Natural killer cell (primary cell): ENCODE measurements around the gene SORBS2. TPM values are rescaled to one million over a fixed set of nuclear protein-coding genes. Genes with fewer than 3 reads are reported as not detected.

Source experiments
- ATAC-seq, 3 donors: fragments of 150-1000 bp in 2 of 3; fragments of 200-7000 bp in 1 of 3; cut with Tn5 transposase; 1 replicate in 1 of 3; 2 replicates in 2 of 3; pipeline ENCODE4 v1.10.0; 2021; ENCODE audit warnings: mild to moderate bottlenecking in 2 of 3, moderate library complexity in 2 of 3
- DNase-seq, 2 donors: peaks; one replicate each; pipeline versions ENCODE4 v3.0.0 to v3.0.0-alpha.2; 2013 to 2021; ENCODE audit warnings: mixed read lengths in 1 of 2
- H3K27ac ChIP-seq: one replicate; pipeline ENCODE4 v1.5.1; 2013; ENCODE audit warnings: mild to moderate bottlenecking, low read length
- H3K27me3 ChIP-seq: one replicate; pipeline ENCODE4 v1.6.1; 2013; ENCODE audit warnings: low read length; ENCODE audit not compliant: control insufficient read depth, insufficient read depth
- H3K36me3 ChIP-seq: one replicate; pipeline ENCODE4 v1.6.1; 2013; ENCODE audit warnings: low read length; ENCODE audit not compliant: control insufficient read depth, insufficient read depth
- H3K4me1 ChIP-seq: one replicate; pipeline ENCODE4 v1.6.1; 2013; ENCODE audit warnings: low read length; ENCODE audit not compliant: control insufficient read depth, insufficient read depth
- H3K4me3 ChIP-seq: one replicate; pipeline ENCODE4 v1.5.1; 2013; ENCODE audit warnings: low read length
- H3K9me3 ChIP-seq: one replicate; pipeline ENCODE4 v1.6.1; 2013; ENCODE audit warnings: low read length; ENCODE audit not compliant: control insufficient read depth, insufficient read depth
- H3K27ac Mint-ChIP-seq, 2 donors: one replicate each; pipeline ENCODE4 v1.8.0; 2022; ENCODE audit warnings: mild to moderate bottlenecking in 2 of 2, mixed read lengths in 2 of 2, moderate library complexity in 1 of 2
- H3K27me3 Mint-ChIP-seq, 2 donors: one replicate each; pipeline ENCODE4 v1.8.0; 2022; ENCODE audit warnings: low read depth in 2 of 2, mixed read lengths in 2 of 2
- H3K36me3 Mint-ChIP-seq: one replicate; pipeline ENCODE4 v1.8.0; 2022; ENCODE audit warnings: mixed read lengths
- H3K4me1 Mint-ChIP-seq, 2 donors: one replicate each; pipeline ENCODE4 v1.8.0; 2022; ENCODE audit warnings: mixed read lengths in 2 of 2
- H3K4me3 Mint-ChIP-seq: one replicate; pipeline ENCODE4 v1.8.0; 2022; ENCODE audit warnings: mild to moderate bottlenecking, moderate library complexity, mixed read lengths
- H3K9me3 Mint-ChIP-seq, 2 donors: one replicate each; pipeline ENCODE4 v1.8.0; 2022; ENCODE audit warnings: mixed read lengths in 2 of 2
- CTCF ChIP-seq: fragments of 200-600 bp; IDR thresholded peaks from one replicate; pipeline ENCODE4 v1.8.0; 2022; ENCODE audit warnings: antibody characterized with exemption
- WGBS: methylation state at CpG from one replicate; pipeline ENCODE4 v1.1.7; 2013; ENCODE audit warnings: missing lambda C conversion rate; ENCODE audit not compliant: insufficient coverage; 5-methylcytosine and 5-hydroxymethylcytosine counted together
- intact Hi-C: fragments of 100-400 bp; cut with micrococcal nuclease; formaldehyde crosslinking; loops from one replicate; pipeline ENCODE4 v1.14.2; 2022
- total RNA-seq, 4 donors: library from RNA; stranded (reverse); fragments of 120-200 nt in 1 of 4; gene quantifications; one replicate each; pipeline versions ENCODE4 v1.2.3 to v1.2.4, GENCODE V29; 2013 to 2022

The SORBS2 gene
- total RNA-seq, 3 donors from 2014 or later (not counting 1 experiment from before 2014, with no cell fraction given), result 10.2 to 15.6 (median 13.5) TPM

DNA sequence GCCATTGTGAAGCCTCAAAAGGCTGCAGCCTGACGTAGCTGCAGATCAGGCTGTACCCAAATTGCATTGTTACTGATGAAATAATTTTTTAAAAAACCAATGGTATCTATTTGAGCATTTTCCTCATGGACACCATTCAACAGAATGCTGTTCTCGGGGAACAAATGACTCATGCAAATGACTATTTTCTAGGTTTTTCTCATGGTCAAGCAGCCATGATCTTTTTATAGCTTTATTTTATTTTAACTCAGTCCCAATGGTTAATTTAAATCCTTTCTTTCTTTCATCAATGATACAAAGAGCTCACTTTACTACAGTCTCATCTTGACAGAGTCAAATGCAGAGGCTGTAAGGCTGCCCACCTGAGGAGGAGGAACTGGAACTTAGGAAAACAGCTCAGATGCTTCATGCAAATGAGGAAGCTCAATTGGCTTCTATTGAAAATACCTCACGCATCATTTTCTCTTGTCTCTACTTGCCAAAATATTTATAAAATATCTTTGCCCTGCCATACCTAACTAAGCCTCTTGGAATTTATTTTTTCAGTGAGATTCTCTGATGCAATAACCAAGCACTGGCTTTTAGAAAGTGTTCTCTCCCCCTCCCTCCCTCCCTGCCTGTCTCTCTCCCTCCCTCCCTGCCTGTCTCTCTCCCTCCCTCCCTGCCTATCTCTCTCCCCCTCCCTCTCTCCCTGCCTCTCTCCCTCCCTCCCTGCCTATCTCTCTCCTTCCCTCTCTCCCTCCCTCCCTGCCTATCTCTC, 81.0 kb downstream of the SORBS2 start:
- Histone ChIP-seq H3K27me3 (no peaks in the 10 kb centered on the region), H3K27ac (no peak overlapping the region), H3K9me3 (no peaks in the 10 kb centered on the region), H3K36me3 (no peaks in the 10 kb centered on the region), H3K4me1 (peaks cover 8% of the 10 kb centered on the region), H3K4me3 (no peak overlapping the region)
- H3K9me3 Mint-ChIP-seq, result peaks cover 0 to 2% of the 10 kb centered on the region in 2 donors
- ATAC-seq, result no peak
- intact Hi-C loops, result no loop called here
- DNase-seq, result no peak
- H3K27me3 Mint-ChIP-seq, result peaks cover 20 to 25% of the 10 kb centered on the region in 2 donors
- WGBS, result 80% methylated on average over 3 of the region's 3 CpGs
- H3K27ac Mint-ChIP-seq, result no peak overlapping the region
- H3K4me3 Mint-ChIP-seq, result no peak overlapping the region
- TF ChIP-seq CTCF, result no peak
- no peaks in the 10 kb centered on the region for H3K36me3 Mint-ChIP-seq
- no peaks in the 10 kb centered on the region for H3K4me1 Mint-ChIP-seq

- no peak for ATAC-seq
- peaks cover 0 to 2% of the 10 kb centered on the region in 2 donors for H3K9me3 Mint-ChIP-seq
- peaks cover 17 to 25% of the 10 kb centered on the region in 2 donors for H3K27me3 Mint-ChIP-seq
Measured at GRCh38 chr4:185730387-185730786, 81.6 kb downstream of the SORBS2 start.

DNA sequence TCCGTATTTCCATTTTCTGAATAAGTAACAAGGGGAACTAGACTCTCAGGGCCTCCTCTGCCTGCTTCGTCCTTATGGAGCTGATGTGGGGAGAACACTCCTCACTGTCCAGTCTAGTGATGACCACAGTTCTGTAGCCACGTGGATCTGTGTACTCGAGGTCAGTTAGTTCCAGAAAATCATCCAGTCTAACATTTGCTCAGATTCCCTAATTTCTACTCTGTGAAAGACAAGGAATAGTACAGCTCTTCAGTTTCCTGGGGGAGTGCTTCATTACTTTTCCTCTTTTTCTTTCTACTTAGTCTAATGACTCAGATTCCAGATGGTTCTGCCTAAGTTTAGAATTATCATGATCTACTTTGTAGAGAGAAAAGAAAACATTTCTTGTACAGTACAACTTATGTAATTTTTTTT, 82.6 kb downstream of the SORBS2 start:
- TF ChIP-seq CTCF, result no peak

More at GRCh38 chr4:185730387-185730786, 81.6 kb downstream of the SORBS2 start:
- intact Hi-C loops, result no loop called here
- no peak for TF ChIP-seq CTCF
- H3K4me3 ChIP-seq, result no peak overlapping the region
- WGBS, result 31% methylated on average over 4 of the region's 4 CpGs
- DNase-seq, result no peak
- H3K4me1 ChIP-seq, result peaks cover 8% of the 10 kb centered on the region
- Mint-ChIP-seq H3K4me3 (no peak overlapping the region), H3K27ac (no peak overlapping the region), H3K36me3 (no peaks in the 10 kb centered on the region), H3K4me1 (no peaks in the 10 kb centered on the region)
- H3K36me3 ChIP-seq, result no peaks in the 10 kb centered on the region
- H3K9me3 ChIP-seq, result no peaks in the 10 kb centered on the region
- no peak overlapping the region for H3K27ac ChIP-seq
- no peaks in the 10 kb centered on the region for H3K27me3 ChIP-seq

More for the DNA sequence above, 82.6 kb downstream of the SORBS2 start:
- Mint-ChIP-seq H3K9me3 (peaks cover 0 to 2% of the 10 kb centered on the region in 2 donors), H3K4me1 (no peaks in the 10 kb centered on the region), H3K4me3 (no peak overlapping the region), H3K27ac (no peak overlapping the region), H3K27me3 (peaks cover 19% of the 10 kb centered on the region in 2 donors), H3K36me3 (no peaks in the 10 kb centered on the region)
- no peak overlapping the region for H3K4me3 ChIP-seq
- no peaks in the 10 kb centered on the region for H3K36me3 ChIP-seq
- 82% methylated on average over 4 of the region's 4 CpGs for WGBS
- peaks cover 8% of the 10 kb centered on the region for H3K4me1 ChIP-seq
- no peak overlapping the region for H3K27ac ChIP-seq
- H3K9me3 ChIP-seq, result no peaks in the 10 kb centered on the region
- intact Hi-C loops, result no loop called here
- no peak for ATAC-seq
- no peaks in the 10 kb centered on the region for H3K27me3 ChIP-seq
- no peak for DNase-seq
